GM18907 (cell line): ENCODE data around the gene FBF1.
"Not testable (repeated sequence)": the region's sequence is repeated elsewhere in the genome, so short reads cannot be mapped to it uniquely, and the experiment has no call there.

Experiments used
- ATAC-seq: cut with Tn5 transposase; IDR thresholded peaks from one replicate; pipeline ENCODE4 v1.9.1; 2021; ENCODE audit warnings: mild to moderate bottlenecking, moderate library complexity; ENCODE audit not compliant: unreplicated experiment

Gene FBF1

DNA sequence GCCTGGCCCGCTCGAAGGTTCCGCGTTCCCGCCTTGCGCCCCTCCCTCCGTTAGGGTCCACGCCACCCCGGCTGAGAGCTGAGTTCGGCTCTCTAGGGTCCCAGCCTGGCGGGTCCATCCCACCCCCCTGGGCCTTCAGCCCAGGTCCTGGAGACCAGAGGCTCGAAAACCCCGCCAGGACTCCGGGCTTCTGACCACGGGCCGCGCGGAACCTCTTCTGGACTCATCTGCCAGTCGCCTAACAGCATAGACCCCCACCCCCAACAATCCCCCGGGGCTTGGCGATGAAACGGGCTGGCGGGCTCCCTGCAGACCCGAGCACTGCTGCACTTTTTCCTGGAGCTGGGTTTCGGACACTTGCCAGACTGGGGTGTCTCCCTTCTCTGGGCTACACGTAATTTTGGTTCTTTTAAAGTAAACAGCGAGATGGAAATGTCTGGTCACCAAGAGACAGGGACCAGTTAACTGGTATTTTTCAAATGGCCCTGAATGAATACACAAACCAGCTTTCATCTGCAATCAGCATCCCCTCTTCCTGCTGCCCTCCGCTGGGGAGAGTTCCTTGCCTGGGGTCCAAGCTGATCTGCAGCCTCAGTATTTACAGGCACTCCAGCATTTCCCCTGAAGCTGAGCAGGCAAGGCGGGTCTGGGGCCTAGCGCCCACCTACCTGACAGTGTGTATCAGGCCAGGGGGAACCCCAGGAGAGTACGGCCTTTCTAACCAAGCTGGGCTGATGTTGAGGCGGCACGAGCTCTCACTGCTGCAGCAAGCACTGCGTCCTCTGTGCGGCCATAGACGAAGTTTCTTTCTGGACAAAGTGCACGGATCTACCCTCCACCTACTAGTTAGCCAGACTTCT, 43.5 kb downstream of the FBF1 start:
- no peak for ATAC-seq

DNA sequence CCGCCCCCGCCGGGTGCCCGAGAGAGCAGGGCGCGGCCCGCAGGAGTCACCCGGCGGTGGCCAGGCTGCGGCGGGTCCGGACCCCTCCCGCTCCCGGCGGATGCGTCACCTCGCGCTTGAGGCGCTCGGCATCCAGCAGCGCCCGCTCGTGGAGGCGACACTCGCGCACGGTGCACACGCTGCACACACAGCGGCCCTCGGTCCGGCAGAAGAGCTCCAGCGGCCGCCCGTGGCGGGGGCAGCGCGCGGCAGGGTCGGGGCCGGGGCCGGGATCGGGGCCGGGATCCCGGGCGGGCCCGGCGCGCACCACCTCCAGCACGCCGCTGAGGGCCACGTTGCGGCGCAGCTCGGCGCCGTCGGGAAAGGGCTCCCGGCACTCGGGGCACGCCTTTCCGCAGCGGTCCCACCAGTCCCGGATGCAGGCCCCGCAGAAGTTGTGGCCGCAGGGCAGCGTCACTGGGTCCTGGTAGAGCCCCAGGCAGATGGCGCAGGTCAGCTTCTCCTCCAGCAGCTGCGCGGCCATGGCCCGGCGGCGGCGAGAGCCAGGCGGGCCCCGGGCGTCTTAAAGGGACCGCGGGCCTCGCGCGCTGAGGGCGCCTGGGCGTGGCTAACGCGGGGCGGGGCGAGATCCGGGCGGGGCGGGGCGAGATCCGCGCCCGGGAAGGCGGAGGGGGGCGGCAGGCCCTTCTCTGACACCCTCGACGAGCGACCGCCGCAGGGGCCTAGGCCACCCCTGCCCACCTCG, 44.3 kb downstream of the FBF1 start, which contains the start of gene TRIM65:
Gene TRIM65 (minus strand): TSS at position 537 of the 745 bp plus-strand sequence. CDS start 14 bp downstream, at position 523.
- peak; percentile 51 for ATAC-seq

DNA sequence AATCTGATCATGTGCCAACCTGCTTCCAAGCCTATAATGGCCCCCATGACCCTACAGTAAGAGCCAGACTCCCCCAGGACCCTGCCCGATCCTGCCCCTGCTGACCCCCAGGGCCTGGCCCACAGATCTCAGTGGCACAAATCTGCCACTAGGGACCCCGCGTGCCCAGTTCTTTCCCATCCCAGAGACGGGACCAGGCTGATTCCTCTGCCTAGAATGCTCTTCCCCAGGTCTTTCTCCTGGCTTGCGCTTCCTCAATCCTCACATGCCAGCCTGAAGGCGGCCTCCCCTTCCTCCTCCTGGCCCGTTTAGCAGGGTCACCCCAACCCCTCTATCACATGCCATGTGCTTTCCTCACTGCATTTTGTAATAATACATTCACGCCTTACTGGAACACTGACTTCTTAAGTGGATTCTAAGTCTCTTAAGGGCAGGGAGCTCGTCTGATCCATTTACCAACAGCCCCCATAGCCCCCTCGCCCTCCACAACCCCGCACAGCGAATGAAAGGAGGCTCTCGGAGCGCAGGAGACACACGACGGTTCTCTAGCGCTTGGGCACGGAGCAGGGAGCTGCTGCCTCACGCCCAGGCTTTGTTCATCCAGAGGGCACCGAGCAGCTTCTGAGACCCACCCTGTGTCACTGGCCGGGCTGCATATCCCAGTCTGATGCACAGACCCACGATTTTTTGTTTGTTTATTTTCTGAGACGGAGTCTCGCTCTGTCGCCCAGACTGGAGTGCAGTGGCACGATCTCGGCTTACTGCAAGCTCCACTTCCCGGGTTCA, 45.3 kb downstream of the FBF1 start:
- ATAC-seq: no peak

DNA sequence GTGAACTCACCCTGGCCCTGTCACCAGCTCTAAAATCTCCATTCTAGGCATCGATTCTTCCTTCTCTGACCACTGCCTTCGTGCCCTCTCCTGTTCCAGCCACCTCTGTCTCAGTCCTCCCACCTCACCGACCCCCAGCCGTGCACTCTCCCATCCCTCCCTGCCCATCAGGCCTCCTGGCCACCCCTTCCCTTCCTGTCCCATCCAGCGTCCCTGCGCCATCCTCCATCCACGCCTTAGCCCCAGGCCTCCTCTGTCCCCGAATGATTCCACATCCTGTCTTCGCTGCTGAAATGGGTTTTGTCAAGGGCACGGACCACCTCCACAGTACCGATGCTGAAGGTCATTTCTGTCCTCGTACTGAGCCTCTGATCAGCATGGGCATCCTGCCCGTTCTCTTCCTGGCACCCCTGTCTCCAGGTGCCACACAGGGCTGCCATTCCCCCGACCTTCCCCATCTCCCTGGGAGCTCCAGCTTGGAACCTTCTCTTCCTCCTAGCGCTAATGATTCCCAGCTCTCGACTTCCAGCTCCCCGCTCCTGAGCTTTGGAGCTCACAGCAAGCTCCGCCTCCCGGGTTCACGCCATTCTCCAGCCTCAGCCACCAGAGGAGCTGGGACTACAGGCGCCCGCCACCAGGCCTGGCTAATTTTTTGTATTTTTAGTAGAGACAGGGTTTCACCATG, 46.7 kb downstream of the FBF1 start:
- no peak for ATAC-seq

DNA sequence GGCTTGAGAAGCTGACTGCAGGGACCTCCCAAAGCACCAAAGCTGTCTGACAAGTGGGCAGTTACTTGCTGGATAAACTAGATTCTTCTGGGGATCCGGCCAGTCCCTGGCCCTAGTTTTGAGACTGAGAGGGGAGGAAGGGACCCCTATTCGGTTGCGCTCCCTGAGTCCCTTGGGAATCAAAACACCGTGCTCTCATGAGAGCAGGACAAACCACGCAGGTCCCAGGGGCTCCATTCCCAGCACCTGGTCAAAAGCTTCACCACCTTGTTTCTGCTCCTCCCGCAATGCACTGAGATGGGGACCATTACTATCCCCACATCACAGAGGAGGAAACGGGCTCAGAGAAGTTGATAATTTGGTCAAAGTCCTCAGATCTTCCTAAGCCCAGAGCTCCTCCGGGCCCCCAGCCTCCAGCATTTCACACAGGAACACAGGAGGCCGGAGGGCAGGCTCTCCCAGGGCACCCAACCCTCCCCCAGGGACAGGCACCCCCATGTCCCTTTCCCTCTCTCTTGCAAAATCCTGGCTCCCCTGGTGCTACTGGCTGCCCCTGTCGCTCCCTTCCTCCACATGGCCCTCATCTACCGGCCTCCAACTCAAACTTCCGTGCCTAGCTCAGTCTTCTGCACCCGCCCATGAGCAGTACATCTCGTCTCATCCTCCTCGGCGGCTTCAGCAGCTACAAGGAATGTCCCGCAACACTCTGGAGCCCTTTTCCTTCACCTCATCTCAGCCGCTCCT, 47.4 kb downstream of the FBF1 start:
- no peak for ATAC-seq

DNA sequence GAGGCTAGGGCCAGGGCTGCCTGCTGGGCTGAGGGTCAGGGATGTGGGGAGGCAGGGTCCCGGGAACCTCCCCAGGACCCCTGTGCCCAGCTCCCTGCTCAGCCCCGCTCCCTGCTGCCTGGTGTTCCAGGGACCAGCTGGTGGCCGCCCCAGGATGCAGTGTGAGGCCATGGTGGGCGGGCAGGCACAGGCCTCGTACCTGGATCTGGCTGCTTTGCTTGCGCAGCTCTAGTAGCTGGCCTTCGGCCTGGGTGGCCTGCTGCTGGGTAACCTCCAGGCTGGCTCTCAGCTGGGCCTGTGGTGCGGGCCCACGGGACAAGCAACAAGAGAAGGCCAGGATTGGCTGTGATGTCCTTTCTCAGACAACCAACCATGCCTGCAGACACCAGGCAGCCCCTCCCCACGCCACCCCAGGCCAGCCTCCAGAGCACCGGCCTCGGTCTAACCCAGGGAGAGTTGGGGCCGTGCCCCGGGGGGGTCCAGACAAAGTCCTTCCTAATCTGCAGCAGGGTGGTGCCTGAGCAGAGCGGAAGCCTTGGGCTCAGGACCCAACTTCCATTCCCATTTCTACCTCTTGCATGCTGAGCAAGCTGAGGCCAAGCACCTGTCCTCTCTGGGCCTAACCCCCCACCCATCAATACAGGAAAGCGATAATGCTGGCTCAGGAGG, 48.2 kb downstream of the FBF1 start:
- no peak for ATAC-seq

GRCh38 chr17:75891605-75892555, 49.0 kb downstream of the FBF1 start:
- no peak for ATAC-seq

DNA sequence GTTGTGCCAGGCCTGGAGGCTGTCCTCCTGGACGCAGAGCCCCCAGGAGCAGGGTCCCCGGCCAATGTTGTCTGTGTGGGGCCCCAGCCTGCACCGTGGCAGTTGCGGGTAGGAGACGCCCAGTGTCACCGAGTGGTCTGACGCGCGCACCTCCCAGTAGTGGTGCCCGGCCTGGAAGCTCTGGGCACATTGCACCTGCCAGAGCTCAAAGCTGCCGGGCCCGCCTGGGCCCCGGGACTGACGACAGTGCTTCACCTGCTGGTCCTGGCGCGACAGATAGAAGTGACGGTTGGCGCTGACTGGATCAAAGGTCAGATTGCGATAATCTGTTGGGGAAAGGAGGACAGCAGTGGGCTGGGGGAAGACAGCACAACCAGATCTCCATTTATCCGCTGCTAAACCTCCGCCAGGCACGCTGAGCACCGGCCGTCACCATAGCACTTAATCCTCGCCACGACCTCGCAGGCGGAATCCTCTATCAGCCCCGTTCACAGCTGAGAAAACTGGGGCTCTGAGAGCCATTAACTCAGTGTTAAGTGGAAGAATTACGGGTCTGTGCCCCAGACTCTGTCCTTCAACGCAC, 49.7 kb downstream of the FBF1 start:
- no peak for ATAC-seq

GRCh38 chr17:75889454-75889853, 51.4 kb downstream of the FBF1 start:
- no peak for ATAC-seq

- no peak for ATAC-seq
These were observed 52.4 kb downstream of the FBF1 start for GRCh38 chr17:75888484-75888883.

- ATAC-seq: not testable (repeated sequence)
These were observed 55.0 kb downstream of the FBF1 start for GRCh38 chr17:75885860-75886259.

- ATAC-seq: no peak
These were observed 55.4 kb downstream of the FBF1 start for GRCh38 chr17:75885431-75885830.

GRCh38 chr17:75881678-75882454, 59.0 kb downstream of the FBF1 start:
- ATAC-seq: no peak

DNA sequence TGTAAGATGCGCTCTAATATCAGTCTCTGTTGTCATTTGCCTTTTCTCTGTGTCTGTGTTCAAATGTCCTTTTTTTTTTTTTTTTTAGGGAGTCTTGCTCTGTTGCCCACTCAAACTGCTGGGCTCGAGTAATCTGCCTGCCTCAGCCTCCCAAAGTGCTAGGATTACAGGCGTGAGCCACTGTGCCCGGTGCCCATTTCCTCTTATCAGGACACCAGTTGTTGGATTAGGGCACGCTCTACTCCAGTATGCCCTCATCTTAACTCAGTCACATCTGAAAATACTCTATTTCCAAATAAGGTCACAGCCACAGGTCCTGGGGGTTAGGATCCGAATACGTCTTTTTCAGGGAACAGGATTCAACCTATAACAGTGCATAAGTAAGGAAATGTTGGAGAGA, 60.6 kb downstream of the FBF1 start:
- no peak for ATAC-seq

GRCh38 chr17:75878174-75878998, 62.5 kb downstream of the FBF1 start, which contains the start of gene TRIM47:
Gene TRIM47 (minus strand): TSS chr17:75878581. CDS start chr17:75878548, 33 bp downstream.
- ATAC-seq: no peak

GRCh38 chr17:75877752-75878173, 63.1 kb downstream of the FBF1 start:
- no peak for ATAC-seq
